Spinal cord (tissue), 10 donors: ENCODE results near the gene ARHGAP27. TPM values are rescaled to one million over a fixed set of nuclear protein-coding genes. Genes with fewer than 3 reads are reported as not detected.
"Not testable (repeated sequence)": the region's sequence is repeated elsewhere in the genome, so short reads cannot be mapped to it uniquely, and the experiment has no call there.

Experiments used
- DNase-seq, 6 donors: peaks; one replicate each; pipeline versions ENCODE4 v3.0.0 to v3.0.0-alpha.2; 2013 to 2015; ENCODE audit warnings: low spot score in 6 of 6, low read depth in 4 of 6
- H3K27ac ChIP-seq: one replicate; pipeline ENCODE4 v1.5.1; 2013; ENCODE audit warnings: low read depth, low read length, control low read depth
- H3K27me3 ChIP-seq: one replicate; pipeline ENCODE4 v1.6.1; 2013; ENCODE audit warnings: low read length; ENCODE audit not compliant: control insufficient read depth, insufficient read depth
- H3K36me3 ChIP-seq: one replicate; pipeline ENCODE4 v1.6.1; 2013; ENCODE audit warnings: low read length; ENCODE audit not compliant: control insufficient read depth, insufficient read depth
- H3K4me1 ChIP-seq: one replicate; pipeline ENCODE4 v1.6.1; 2013; ENCODE audit warnings: low read length; ENCODE audit not compliant: control insufficient read depth, insufficient read depth
- H3K4me3 ChIP-seq: one replicate; pipeline ENCODE4 v1.5.1; 2013; ENCODE audit warnings: low read depth, low read length, control low read depth
- H3K9me3 ChIP-seq: one replicate; pipeline ENCODE4 v1.6.1; 2013; ENCODE audit warnings: low read length; ENCODE audit not compliant: control insufficient read depth, insufficient read depth
- WGBS: methylation state at CpG from one replicate; pipeline ENCODE4 v1.1.5; 2013; ENCODE audit warnings: missing lambda C conversion rate; ENCODE audit not compliant: insufficient coverage; 5-methylcytosine and 5-hydroxymethylcytosine counted together
- polyA plus RNA-seq, 2 donors: library from polyadenylated mRNA; unstranded; fragments of 120-200 nt; gene quantifications; one replicate each; pipeline ENCODE4 v1.2.1, GENCODE V29; 2013; ENCODE audit not compliant: insufficient read length in 2 of 2
- total RNA-seq, 2 donors: library from RNA; depleted of rRNA in 1 of 2; stranded (reverse); fragments of 120-200 nt in 1 of 2; fragments of >200 nt in 1 of 2; gene quantifications; one replicate each; pipeline versions ENCODE4 v1.2.3 to v1.2.4, GENCODE V29; 2013 to 2014
- donor health status: healthy.

Gene ARHGAP27
- total and polyA plus RNA-seq, 4 donors: 6.9 to 17.5 (median 11.9) TPM

GRCh38 chr17:45446872-45447625 is 14.4 kb upstream of the ARHGAP27 start:
- not testable (repeated sequence) for H3K27ac ChIP-seq, H3K27me3 ChIP-seq, H3K4me3 ChIP-seq, H3K9me3 ChIP-seq, H3K4me1 ChIP-seq, DNase-seq
- WGBS: 69% methylated on average over 5 of the region's 8 CpGs
- H3K36me3 ChIP-seq: peaks cover 31% of the 10 kb centered on the region

- not testable (repeated sequence) for H3K4me3 ChIP-seq, H3K27me3 ChIP-seq, H3K9me3 ChIP-seq, H3K4me1 ChIP-seq, DNase-seq, H3K27ac ChIP-seq
- H3K36me3 ChIP-seq: peaks cover 38% of the 10 kb centered on the region
- WGBS: 85% methylated on average over 5 of the region's 16 CpGs
Observed at GRCh38 chr17:45445901-45446743, 13.5 kb upstream of the ARHGAP27 start.

- not testable (repeated sequence) for DNase-seq, H3K4me3 ChIP-seq, H3K4me1 ChIP-seq, H3K27ac ChIP-seq, H3K9me3 ChIP-seq, H3K27me3 ChIP-seq
- over 99% methylated on average over 11 of the region's 21 CpGs for WGBS
- H3K36me3 ChIP-seq: peaks cover 40% of the 10 kb centered on the region
Observed at GRCh38 chr17:45444856-45445820, 12.5 kb upstream of the ARHGAP27 start.

- not testable (repeated sequence) for H3K27me3 ChIP-seq, DNase-seq, H3K4me3 ChIP-seq, H3K9me3 ChIP-seq, H3K4me1 ChIP-seq, H3K27ac ChIP-seq
- WGBS: no CpG with 5 or more reads among the region's 10 CpGs
- H3K36me3 ChIP-seq: peaks cover 41% of the 10 kb centered on the region
Observed at GRCh38 chr17:45444301-45444700, 11.6 kb upstream of the ARHGAP27 start.

GRCh38 chr17:45443371-45444260 is 10.9 kb upstream of the ARHGAP27 start:
- not testable (repeated sequence) for H3K27me3 ChIP-seq, H3K9me3 ChIP-seq, H3K27ac ChIP-seq, DNase-seq, H3K4me1 ChIP-seq, H3K4me3 ChIP-seq
- peaks cover 45% of the 10 kb centered on the region for H3K36me3 ChIP-seq
- WGBS: 80% methylated on average over 5 of the region's 10 CpGs

- Histone ChIP-seq H3K27ac (no peak overlapping the region), H3K27me3 (no peaks in the 10 kb centered on the region), H3K4me1 (no peaks in the 10 kb centered on the region), H3K36me3 (peaks cover 63% of the 10 kb centered on the region), H3K9me3 (no peaks in the 10 kb centered on the region), H3K4me3 (no peak overlapping the region)
- 85% methylated on average over 7 of the region's 14 CpGs for WGBS
- no peak for DNase-seq
Observed at GRCh38 chr17:45441526-45442310, 9.0 kb upstream of the ARHGAP27 start.

GRCh38 chr17:45440839-45441515 is 8.3 kb upstream of the ARHGAP27 start:
- H3K27ac ChIP-seq, H3K27me3 ChIP-seq, H3K4me1 ChIP-seq, H3K4me3 ChIP-seq, H3K9me3 ChIP-seq, DNase-seq: not testable (repeated sequence)
- H3K36me3 ChIP-seq: peaks cover 70% of the 10 kb centered on the region
- 64% methylated on average over 4 of the region's 7 CpGs for WGBS

GRCh38 chr17:45440161-45440778 is 7.6 kb upstream of the ARHGAP27 start:
- WGBS: 51% methylated on average over 7 of the region's 10 CpGs
- DNase-seq: no peak
- no peak overlapping the region for H3K4me3 ChIP-seq
- H3K27me3 ChIP-seq: no peaks in the 10 kb centered on the region
- H3K36me3 ChIP-seq: peaks cover 70% of the 10 kb centered on the region
- H3K27ac ChIP-seq: no peak overlapping the region
- H3K4me1 ChIP-seq: no peaks in the 10 kb centered on the region
- no peaks in the 10 kb centered on the region for H3K9me3 ChIP-seq
